Esophagus squamous epithelium (tissue), 4 donors: ENCODE measurements around the gene ID3.
"Not testable (repeated sequence)": the region's sequence is repeated elsewhere in the genome, so short reads cannot be mapped to it uniquely, and the experiment has no call there.

Experiments used
- POLR2A ChIP-seq, 4 donors: fragments of 450-650 bp; IDR thresholded peaks; one replicate each; pipeline ENCODE4 v1.6.1; 2017; ENCODE audit warnings: antibody characterized with exemption in 4 of 4, mild to moderate bottlenecking in 4 of 4, moderate library complexity in 3 of 4
- TF ChIP-seq, protein P1 (sequence below), 6 experiments: fragments of 450-650 bp in 4 of 6; fragments of 200-600 bp in 2 of 6; sonication (generic) in 2 of 6; IDR thresholded peaks; one replicate each; pipeline ENCODE4 v1.5.1; 2016 to 2019; ENCODE audit warnings: antibody characterized with exemption in 6 of 6, mild to moderate bottlenecking in 4 of 6, moderate library complexity in 4 of 6

DNA sequence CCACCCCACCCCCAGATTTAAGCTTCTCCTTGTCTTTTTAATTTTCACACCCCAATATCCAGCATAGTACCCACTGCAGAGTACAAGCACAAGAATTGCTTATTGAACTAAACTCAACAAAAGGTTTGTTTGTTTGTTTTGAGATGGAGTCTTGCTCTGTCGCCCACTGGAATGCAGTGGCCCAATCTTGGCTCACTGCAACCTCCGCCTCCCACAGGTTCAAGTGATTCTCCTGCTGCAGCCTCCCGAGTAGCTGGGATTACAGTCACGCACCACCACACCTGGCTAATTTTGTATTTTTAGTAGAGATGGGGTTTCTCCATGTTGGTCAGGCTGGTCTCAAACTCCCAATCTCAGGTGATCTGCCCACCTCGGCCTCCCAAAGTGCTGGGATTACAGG lies 16.4 kb downstream of the ID3 start:
- TF ChIP-seq, protein P1, sequence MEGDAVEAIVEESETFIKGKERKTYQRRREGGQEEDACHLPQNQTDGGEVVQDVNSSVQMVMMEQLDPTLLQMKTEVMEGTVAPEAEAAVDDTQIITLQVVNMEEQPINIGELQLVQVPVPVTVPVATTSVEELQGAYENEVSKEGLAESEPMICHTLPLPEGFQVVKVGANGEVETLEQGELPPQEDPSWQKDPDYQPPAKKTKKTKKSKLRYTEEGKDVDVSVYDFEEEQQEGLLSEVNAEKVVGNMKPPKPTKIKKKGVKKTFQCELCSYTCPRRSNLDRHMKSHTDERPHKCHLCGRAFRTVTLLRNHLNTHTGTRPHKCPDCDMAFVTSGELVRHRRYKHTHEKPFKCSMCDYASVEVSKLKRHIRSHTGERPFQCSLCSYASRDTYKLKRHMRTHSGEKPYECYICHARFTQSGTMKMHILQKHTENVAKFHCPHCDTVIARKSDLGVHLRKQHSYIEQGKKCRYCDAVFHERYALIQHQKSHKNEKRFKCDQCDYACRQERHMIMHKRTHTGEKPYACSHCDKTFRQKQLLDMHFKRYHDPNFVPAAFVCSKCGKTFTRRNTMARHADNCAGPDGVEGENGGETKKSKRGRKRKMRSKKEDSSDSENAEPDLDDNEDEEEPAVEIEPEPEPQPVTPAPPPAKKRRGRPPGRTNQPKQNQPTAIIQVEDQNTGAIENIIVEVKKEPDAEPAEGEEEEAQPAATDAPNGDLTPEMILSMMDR (IDR thresholded peaks at IDR 0.05), result not testable (repeated sequence)
- TF ChIP-seq POLR2A (IDR thresholded peaks at IDR 0.05), result not testable (repeated sequence)
